Caco-2 (cell line): Measurements from ENCODE around the gene NEFH. TPM values are rescaled to one million over a fixed set of nuclear protein-coding genes. Genes with fewer than 3 reads are reported as not detected.
A peak's percentile ranks its signal among the peaks of the same experiment; 100 is the strongest.

Source experiments
- BruUV-seq: library from RNA; stranded (reverse); fragments of 400-500 nt; replicated peaks from 2 replicates; lab custom pipeline; 2021; lab: Mats Ljungman, UMichigan
- CTCF ChIA-PET: fragments of 300-600 bp; sonication (Branson Sonifier 250); formaldehyde crosslinking; loops from one replicate; lab custom pipeline; 2022; ENCODE audit warnings: antibody characterized with exemption; lab: Charles Lee
- POLR2A ChIA-PET: fragments of 300-600 bp; sonication (Branson Sonifier 250); formaldehyde crosslinking; loops from one replicate; lab custom pipeline; 2022; ENCODE audit warnings: antibody characterized with exemption; lab: Charles Lee
- DNase-seq, 2 experiments: peaks; one replicate each; pipeline versions ENCODE4 v3.0.0 to v3.0.0-alpha.2; 2020 to 2022
- H3K27me3 ChIP-seq: replicated peaks from 2 replicates; pipeline ENCODE4 v1.6.0; 2011; ENCODE audit warnings: low read length; ENCODE audit not compliant: control insufficient read depth, insufficient read depth
- H3K36me3 ChIP-seq: 2 replicates; pipeline ENCODE4 v1.5.1; 2011; ENCODE audit warnings: low read length; ENCODE audit not compliant: control insufficient read depth, insufficient read depth
- H3K4me1 ChIP-seq: fragments of 250-450 bp; sonication (Bioruptor Pico); 2 replicates; pipeline ENCODE4 v1.5.1; 2020; ENCODE audit warnings: mild to moderate bottlenecking
- H3K4me3 ChIP-seq: 2 replicates; pipeline ENCODE4 v1.5.1; 2011; ENCODE audit warnings: low read depth, mild to moderate bottlenecking, control low read depth, low read length
- H3K9me3 ChIP-seq: fragments of 250-450 bp; sonication (Bioruptor Pico); 2 replicates; pipeline ENCODE4 v1.5.1; 2020; ENCODE audit warnings: mild to moderate bottlenecking, moderate library complexity
- H3K27ac Mint-ChIP-seq: one replicate; pipeline ENCODE4 v1.8.0; 2022; ENCODE audit warnings: mixed read lengths; ENCODE audit not compliant: unreplicated experiment
- H3K27me3 Mint-ChIP-seq: one replicate; pipeline ENCODE4 v1.8.0; 2022; ENCODE audit warnings: mixed read lengths; ENCODE audit not compliant: insufficient read depth, unreplicated experiment
- H3K36me3 Mint-ChIP-seq: one replicate; pipeline ENCODE4 v1.8.0; 2022; ENCODE audit warnings: mild to moderate bottlenecking, mixed read lengths; ENCODE audit not compliant: insufficient read depth, unreplicated experiment
- H3K4me1 Mint-ChIP-seq: one replicate; pipeline ENCODE4 v1.8.0; 2022; ENCODE audit warnings: low read depth, mixed read lengths; ENCODE audit not compliant: unreplicated experiment
- H3K4me3 Mint-ChIP-seq: one replicate; pipeline ENCODE4 v1.8.0; 2022; ENCODE audit warnings: mild to moderate bottlenecking, moderate library complexity, mixed read lengths; ENCODE audit not compliant: unreplicated experiment
- H3K9me3 Mint-ChIP-seq: one replicate; pipeline ENCODE4 v1.8.0; 2022; ENCODE audit warnings: mixed read lengths; ENCODE audit not compliant: unreplicated experiment
- CTCF ChIP-seq, 2 experiments: fragments of 200-600 bp in 1 of 2; IDR thresholded peaks; 1 replicate in 1 of 2; 2 replicates in 1 of 2; pipeline versions ENCODE4 v1.5.1 to v1.8.0; 2011 to 2022; ENCODE audit warnings: antibody characterized with exemption in 1 of 2, control low read depth in 1 of 2, inconsistent platforms in 1 of 2, low read depth in 1 of 2, low read length in 1 of 2, mild to moderate bottlenecking in 1 of 2, moderate library complexity in 1 of 2; ENCODE audit not compliant: insufficient read depth in 1 of 2, severe bottlenecking in 1 of 2, unreplicated experiment in 1 of 2
- intact Hi-C: fragments of 100-400 bp; cut with micrococcal nuclease; formaldehyde crosslinking; loops from one replicate; pipeline ENCODE4 v1.10.0; 2022; ENCODE audit not compliant: unreplicated experiment
- total RNA-seq: library from RNA; stranded (reverse); gene quantifications from 2 replicates; pipeline ENCODE4 v1.2.3, GENCODE V29; 2022

Gene NEFH
- total RNA-seq, 1 experiment from 2014 or later, result not detected

GRCh38 chr22:29524442-29525191 is 44.6 kb downstream of the NEFH start:
- H3K27ac Mint-ChIP-seq, result peak overlapping the region; percentile 66
- POLR2A ChIA-PET, result no interaction called here
- H3K36me3 Mint-ChIP-seq, result peaks cover 70% of the 10 kb centered on the region

GRCh38 chr22:29528144-29528543 is 48.1 kb downstream of the NEFH start:
- Histone ChIP-seq H3K36me3 (peaks cover 13% of the 10 kb centered on the region), H3K27me3 (no peaks in the 10 kb centered on the region), H3K4me3 (no peak overlapping the region), H3K9me3 (no peaks in the 10 kb centered on the region), H3K4me1 (no peaks in the 10 kb centered on the region; the same call in 1 of the 2 replicates)
- H3K4me1 Mint-ChIP-seq, result no peaks in the 10 kb centered on the region
- no peaks in the 10 kb centered on the region for H3K9me3 Mint-ChIP-seq
- H3K27ac Mint-ChIP-seq, result no peak overlapping the region
- intact Hi-C loops, result loop anchor here (10.0 kb wide), 1 partner anchor 223 kb away; the partner anchor contains the start of gene GAS2L1
- no peak for DNase-seq
- no peak overlapping the region for H3K4me3 Mint-ChIP-seq
- CTCF ChIA-PET, result no interaction called here
- no peaks in the 10 kb centered on the region for H3K27me3 Mint-ChIP-seq
- BruUV-seq, result no TSS peak
- POLR2A ChIA-PET, result no interaction called here
- peaks cover 55% of the 10 kb centered on the region for H3K36me3 Mint-ChIP-seq
- no peak for TF ChIP-seq CTCF (IDR thresholded peaks at IDR 0.05; ENCODE audit: insufficient read depth in 1 of 2, low read depth in 1 of 2, low read length in 1 of 2, severe bottlenecking in 1 of 2, unreplicated experiment in 1 of 2)

More at GRCh38 chr22:29524442-29525191, 44.6 kb downstream of the NEFH start:
- intact Hi-C loops, result loop anchor here (1.0 to 10.0 kb wide), 3 partner anchors 54 to 220 kb away; partner anchors contain the start of gene GAS2L1
- Histone ChIP-seq H3K9me3 (no peaks in the 10 kb centered on the region), H3K4me3 (no peak overlapping the region), H3K36me3 (peaks cover 10% of the 10 kb centered on the region), H3K27me3 (no peaks in the 10 kb centered on the region), H3K4me1 (no peaks in the 10 kb centered on the region; the same call in 1 of the 2 replicates)
- no peaks in the 10 kb centered on the region for H3K9me3 Mint-ChIP-seq
- CTCF ChIA-PET, result interaction anchor here (0.6 to 2.4 kb wide), 7 partner anchors 29 to 136 kb away, joined by 3 to 9 read pairs (median 4); partner anchors contain the start of genes AP1B1 and THOC5
- no TSS peak for BruUV-seq
- TF ChIP-seq CTCF (IDR thresholded peaks at IDR 0.05; ENCODE audit: insufficient read depth in 1 of 2, low read depth in 1 of 2, low read length in 1 of 2, severe bottlenecking in 1 of 2, unreplicated experiment in 1 of 2), result peak; percentile 62 to 69
- H3K4me1 Mint-ChIP-seq, result no peaks in the 10 kb centered on the region
- DNase-seq, result peak; percentile 57 to 68
- H3K27me3 Mint-ChIP-seq, result no peaks in the 10 kb centered on the region
- no peak overlapping the region for H3K4me3 Mint-ChIP-seq

- Mint-ChIP-seq H3K9me3 (no peaks in the 10 kb centered on the region), H3K27me3 (no peaks in the 10 kb centered on the region), H3K27ac (no peak overlapping the region), H3K4me1 (no peaks in the 10 kb centered on the region), H3K36me3 (peaks cover 52% of the 10 kb centered on the region), H3K4me3 (no peak overlapping the region)
- H3K27me3 ChIP-seq, result no peaks in the 10 kb centered on the region
- no peak for TF ChIP-seq CTCF (IDR thresholded peaks at IDR 0.05; ENCODE audit: insufficient read depth in 1 of 2, low read depth in 1 of 2, low read length in 1 of 2, severe bottlenecking in 1 of 2, unreplicated experiment in 1 of 2)
- no peak for DNase-seq
- POLR2A ChIA-PET, result no interaction called here
- peaks cover 8% of the 10 kb centered on the region for H3K36me3 ChIP-seq
- H3K4me3 ChIP-seq, result no peak overlapping the region
- H3K9me3 ChIP-seq, result no peaks in the 10 kb centered on the region
- no TSS peak for BruUV-seq
- no peaks in the 10 kb centered on the region for H3K4me1 ChIP-seq
- intact Hi-C loops, result no loop called here
- CTCF ChIA-PET, result no interaction called here
These were observed 50.7 kb downstream of the NEFH start for GRCh38 chr22:29530716-29531115.
